Stimulated activated CD8-positive, alpha-beta memory T cell treated with anti-CD3 and anti-CD28 coated beads, Interleukin-2, amount 100 ng/mL, for 48 hours (primary cell): ENCODE measurements around the gene CDH13.

ENCODE experiments used
- DNase-seq, 2 donors: peaks; one replicate each; pipeline ENCODE4 v3.0.0-alpha.2; 2020; ENCODE audit warnings: low read depth in 2 of 2

CDH13 gene

DNA sequence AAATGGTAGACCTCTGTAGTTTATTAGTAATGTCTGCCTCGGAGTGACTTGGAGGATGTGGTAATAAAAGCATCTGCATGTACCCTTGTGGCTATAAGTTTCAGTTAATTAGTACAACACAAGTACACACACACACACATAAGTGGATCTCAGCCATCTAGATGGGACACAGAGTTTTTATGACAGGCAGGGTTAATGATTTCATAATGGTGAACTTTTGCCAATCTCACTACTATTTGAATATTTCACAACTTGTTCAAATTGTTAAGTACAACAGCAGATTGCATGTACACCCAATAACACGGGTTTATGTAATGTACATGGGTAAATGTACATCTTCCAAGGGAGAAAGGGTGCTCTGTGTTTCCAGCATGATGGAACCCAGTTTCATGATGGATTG, 669.7 kb downstream of the CDH13 start:
- no peak for DNase-seq

DNA sequence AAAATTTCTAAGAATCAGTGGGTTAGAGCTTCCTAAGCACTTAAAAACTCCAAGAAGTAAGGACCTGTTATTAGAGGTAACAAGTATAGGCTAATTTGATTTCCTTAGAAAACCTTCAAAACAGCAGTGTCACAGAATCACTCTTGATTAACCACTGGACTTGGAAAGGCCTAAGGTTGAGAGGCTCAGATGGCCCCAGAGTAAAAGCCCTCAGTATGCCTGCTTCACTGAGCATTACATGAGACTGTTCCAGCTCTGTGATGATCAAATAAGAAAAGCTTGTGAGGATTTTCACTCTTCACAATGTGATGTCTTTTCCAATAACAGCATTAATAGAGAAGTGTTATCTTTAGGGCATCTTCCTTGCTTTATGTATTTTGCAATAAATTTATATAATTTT, 671.8 kb downstream of the CDH13 start:
- no peak for DNase-seq

DNA sequence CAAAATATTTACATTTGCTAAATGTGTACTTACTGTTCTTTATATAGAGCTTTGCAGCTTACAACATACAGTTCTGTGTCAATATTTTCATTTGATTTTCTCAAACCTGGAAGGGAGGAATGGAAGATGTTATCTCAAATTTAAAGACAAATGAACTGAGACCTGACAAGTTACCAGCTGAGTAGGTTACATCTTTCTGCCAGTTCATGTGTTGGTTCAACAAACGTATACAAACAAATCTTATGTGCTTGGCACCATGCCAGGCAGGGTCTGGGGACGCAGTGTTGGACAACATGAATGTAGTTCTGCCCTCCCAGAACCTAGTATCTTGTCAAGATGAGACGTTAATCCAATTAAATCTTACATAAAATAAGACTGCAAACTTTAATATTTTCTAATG, 673.6 kb downstream of the CDH13 start:
- DNase-seq: no peak

DNA sequence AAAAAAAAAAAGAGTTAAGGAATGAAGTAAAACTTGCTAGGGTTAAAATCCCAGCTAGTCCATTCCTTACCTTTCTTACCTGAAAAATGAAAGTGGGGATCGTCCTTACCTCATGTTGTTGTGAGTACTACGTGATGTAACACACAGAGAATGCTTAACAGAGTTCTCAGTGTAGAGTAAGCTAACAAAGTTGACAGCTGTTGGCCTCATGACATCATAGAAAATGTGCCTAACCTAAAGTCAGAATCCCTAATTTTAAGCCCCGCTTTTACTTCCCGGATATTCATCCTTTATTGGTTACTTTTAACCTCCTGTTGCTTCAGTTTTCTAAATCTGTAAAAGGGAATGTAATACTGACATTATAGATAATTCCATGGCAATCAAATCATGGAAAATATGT, 675.2 kb downstream of the CDH13 start:
- DNase-seq: no peak

DNA sequence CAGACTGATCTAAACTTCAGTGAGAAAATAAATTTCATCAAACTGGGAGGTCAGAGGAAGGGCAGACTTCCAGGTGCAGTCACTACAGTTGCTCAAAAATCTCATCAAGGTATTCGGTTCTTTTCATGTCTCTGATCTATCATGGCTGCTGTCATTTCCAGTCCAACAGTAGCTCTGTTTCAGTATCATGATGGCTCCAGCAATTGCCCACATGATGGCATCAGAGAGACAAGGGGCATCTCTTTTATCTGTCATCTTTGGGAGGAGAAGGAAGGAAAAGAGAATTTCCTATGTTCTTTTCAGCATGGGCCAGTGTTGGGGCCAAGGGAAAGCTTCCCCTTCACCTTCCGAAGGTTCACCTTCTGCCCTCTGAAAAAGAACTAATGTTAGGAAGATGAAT, 676.1 kb downstream of the CDH13 start:
- DNase-seq: no peak

DNA sequence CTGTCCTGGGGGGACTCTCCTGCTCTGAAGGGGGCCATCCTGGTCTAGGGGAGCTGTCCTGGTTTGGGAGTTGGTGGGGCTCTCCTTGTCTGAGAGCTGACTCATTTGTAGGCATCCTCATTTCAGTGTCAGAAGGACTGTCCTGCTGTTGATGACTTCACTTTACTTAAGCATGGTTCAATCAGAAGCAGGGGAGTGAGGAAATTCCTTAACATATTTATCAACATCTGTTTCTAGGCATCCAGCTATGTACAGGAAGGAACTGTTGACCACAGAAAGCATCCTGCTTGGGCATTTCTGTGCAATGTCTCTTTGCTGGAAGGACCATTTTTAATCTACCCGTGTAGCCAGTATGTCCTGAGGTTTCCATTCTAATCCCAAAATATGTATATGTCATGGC, 678.3 kb downstream of the CDH13 start:
- DNase-seq: no peak

DNA sequence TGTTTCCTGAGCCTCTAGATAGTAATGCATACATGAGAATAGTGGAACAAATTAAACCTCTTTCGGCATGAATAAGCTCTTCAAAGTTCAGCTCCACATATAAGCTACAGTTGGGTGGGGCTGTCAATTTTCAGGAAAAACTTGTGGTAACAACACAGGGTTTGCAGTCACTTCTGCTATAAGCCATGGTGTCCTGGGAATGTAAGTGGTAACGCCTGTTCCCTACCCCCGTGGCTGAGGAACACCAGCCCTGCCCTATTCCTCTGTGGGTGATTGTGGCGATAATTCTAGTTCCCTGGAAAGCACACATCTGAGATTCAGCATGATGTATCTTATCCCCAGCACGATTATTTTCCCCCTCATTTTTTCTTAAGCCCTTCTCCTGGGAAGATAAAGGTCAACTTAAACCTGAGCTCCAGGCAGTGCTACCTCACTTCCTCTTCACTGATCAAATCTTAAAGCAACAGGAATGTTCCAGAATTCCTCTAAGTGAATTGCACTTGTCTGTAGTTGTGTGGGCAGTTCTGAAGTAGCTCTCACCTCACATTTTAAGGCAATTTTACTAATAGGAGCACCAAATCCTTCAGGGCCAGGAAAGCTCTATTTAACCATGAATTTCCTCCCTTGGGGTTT, 680.3 kb downstream of the CDH13 start:
- no peak for DNase-seq

DNA sequence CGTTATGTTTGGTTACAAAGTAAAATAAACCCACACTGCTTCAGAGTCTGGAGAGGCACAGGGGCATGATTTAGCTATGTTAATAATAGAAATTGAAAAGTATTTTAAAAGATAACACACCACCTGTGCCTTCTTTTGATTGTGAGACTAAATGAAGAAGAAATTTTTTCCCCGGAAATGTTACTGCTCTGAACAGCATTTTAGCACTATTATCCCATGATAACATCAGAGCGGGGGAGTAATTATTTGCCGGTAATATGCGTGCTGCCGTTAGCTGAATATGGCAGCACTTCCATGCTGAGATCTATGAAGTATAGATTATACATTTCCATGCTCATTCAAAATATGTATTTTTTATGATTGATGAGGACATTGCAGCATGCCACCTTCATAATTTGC, 680.8 kb downstream of the CDH13 start:
- DNase-seq: no peak

DNA sequence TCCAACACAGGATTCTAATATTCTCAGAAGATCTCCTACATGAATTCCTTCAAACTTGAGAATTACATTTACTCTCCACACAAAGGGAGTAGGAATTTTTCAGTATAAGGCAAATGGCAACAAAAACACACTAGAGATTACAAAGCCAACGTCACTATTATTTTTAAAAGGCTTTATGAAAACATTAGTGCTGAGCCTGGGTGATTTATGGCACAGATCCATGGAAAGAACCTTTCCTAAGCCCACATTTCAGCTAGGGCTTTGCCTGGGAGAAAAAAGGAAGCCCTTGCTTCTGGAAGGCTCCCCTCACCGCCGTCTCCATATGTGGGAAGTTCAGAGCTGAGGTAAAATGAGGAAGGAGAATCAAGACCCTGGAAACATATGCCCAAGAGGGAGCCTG, 681.6 kb downstream of the CDH13 start:
- no peak for DNase-seq

DNA sequence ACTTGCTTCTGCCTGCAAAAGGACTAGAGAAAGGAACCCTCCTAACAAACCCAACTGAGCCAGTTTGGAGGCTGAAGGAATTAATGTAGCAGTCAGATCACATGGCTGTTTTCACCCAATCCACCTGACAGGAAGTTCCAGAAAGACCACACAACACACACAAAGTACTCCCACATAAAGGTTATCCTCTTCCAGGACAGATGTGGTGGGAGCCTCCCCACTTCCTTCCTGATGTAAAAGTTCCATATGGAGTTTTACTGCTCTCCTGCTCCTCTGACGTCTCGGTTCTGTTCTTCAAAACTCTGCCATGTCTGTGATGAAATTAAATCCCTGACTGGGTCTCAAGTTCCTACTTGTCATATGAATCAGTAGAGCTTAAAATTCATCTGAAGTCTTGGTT, 684.0 kb downstream of the CDH13 start:
- no peak for DNase-seq

DNA sequence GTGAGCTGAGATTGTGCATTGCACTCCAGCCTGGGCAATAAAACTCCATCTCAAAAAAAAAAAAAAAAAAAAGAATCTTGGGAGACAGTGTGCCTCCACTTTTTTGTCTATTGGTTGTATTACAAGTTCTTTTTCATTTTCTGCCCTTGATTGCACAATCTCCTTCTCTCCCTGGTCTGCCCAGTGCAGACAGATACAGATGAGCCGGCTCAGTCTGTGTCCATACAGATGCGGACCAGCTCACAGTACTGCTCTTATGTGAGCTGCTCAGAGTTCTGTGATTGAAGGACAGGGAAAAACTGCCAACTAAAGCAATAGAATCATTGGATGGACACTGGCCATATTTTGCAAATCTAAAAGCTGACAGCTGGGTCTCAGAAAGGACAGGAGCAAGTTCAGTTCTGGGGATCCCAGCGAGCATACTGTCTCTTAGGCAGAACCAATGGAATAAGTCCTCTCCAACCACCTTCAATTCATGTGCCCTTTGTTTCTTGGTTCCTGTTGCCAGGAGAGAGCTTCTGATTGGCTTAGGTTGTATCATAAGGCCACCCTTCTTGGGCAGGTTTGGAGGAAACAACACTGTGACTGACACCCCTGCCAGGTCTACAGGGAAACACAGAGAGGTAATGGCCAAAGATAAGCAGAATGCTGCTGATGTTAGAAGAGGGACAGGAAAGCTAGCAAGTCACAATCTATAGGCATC, 685.4 kb downstream of the CDH13 start:
- DNase-seq: no peak

DNA sequence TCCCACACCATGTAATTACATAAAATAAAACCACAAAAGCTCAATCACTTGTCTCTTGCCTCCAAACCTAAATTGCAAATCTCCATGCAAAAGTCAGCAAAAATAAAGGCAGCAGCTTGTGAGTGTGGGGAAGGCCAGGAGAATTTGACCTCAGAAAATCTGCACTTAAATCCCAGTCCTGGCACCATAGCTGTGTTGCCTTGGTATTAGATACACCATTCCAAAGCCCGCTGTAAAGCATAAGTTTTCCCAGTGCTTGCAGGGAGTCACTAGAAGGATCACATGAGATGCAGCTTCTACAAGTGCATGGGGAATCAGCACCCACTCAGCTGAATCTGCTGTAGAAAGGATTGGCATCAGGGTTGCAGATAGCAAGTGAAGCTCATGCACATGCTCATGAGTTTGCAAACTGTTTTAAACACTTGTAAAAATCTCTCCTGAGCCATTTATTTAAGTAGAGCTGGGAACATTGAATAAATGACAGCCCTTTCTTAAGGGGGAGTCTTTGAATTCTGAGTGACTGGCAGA, 686.0 kb downstream of the CDH13 start:
- DNase-seq: no peak

DNA sequence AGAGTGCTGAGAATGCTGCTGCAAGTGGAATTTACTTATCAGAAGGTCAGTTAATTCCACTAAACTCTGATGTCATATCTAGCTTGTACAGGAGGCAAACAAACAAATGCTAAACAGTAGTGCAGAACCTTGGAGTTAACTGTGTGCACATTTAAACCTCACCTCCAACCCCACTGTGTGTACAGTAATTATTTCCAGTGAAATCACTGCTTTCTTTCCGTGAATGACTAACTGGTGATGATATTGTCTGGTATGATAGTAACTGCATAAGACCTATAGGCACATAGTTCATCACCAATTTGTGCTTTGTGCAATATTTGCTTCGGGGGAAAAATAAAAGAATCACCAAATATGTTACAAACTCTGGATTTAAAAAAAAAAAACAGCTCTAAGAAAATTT, 688.5 kb downstream of the CDH13 start:
- no peak for DNase-seq

DNA sequence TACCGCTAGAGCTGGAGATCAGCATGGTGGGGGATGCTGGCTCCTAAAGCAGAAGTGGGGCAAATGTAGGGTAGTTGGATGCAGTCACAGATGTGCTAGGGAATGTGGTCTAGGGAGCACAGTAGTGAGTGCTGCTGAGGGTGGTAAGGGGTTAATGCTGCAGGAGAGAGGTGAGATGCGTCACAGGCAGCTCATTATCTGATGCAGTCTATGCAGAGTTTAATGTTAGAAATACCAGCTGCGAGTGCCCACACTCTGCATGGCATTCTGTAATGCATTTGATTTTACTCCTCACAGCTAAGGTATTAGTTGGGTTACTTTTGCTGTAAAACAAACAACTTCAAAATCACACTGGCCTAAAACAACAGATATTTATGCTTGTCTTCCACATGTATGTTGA, 689.7 kb downstream of the CDH13 start:
- no peak for DNase-seq

DNA sequence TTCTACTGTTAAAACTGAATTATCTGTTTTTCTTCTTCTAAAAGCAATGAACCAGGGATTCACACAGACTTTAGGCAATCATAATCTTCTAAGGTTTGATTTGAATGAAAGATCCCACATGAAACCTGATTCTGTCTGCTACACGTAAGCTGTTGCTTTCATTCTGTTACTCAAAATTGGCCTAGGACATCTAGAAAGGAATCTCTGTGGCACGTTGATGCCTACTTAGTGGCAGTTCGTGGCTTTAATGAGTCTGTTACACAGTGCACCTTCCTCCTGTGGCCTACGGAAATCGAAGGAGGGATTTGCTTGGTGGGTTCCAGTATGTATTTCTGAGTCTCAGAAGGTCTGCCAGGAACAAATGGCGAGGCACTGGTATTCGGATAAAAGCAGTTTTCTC, 691.6 kb downstream of the CDH13 start:
- no peak for DNase-seq

DNA sequence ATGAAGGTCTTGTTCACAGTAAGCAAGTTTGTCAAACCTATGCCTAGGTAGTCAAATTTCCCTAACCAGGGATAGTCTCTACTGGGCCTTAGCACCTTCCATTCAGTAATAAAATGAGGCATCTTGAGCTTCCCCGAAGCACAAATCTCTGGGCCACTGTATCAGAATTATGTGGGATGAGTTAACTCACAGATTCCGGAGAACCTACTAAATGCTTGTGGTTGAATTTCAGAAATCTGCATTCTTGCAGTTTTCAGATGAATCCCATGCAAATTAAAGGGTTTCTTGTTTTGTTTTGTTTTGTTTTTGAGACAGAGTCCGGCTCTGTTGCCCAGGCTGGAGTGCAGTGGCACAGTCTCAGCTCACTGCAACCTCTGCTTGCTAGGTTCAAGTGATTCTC, 702.2 kb downstream of the CDH13 start:
- no peak for DNase-seq

DNA sequence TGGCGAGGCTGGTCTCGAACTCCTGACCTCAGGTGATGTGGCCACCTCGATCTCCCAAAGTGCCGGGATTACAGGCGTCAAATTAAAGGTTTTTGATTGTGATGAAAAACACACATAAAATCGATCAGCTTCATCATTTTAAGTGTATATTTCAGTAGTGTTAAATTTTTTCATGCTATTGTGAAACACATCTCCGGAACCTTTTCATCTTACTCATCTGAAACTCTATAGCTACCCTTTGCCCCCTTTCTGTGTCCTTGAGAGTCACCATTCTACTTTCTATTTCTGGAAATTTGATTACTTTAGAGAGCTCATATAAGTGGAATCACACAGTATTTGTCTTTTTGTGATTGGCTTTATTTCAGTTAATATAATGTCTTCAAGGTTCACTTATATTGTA, 702.7 kb downstream of the CDH13 start:
- no peak for DNase-seq

DNA sequence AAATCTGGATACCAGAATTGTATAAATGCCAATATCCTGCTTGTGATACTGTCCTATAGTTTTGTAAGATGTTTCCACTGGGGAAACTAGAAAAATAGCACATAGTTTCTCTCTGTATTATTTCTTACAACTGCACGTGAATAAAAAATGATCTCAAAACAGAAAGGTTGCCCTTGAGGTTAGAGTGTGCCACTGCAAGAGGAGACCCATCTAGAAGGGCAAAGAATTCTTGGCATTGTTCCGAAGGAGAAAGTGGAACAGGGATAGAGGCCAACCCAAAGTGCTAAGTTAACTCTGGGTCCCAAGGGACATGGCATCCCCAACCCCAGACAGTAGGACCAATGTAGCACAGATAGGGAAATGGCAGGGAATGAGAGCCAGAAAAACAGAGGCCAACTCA, 703.5 kb downstream of the CDH13 start:
- DNase-seq: no peak

DNA sequence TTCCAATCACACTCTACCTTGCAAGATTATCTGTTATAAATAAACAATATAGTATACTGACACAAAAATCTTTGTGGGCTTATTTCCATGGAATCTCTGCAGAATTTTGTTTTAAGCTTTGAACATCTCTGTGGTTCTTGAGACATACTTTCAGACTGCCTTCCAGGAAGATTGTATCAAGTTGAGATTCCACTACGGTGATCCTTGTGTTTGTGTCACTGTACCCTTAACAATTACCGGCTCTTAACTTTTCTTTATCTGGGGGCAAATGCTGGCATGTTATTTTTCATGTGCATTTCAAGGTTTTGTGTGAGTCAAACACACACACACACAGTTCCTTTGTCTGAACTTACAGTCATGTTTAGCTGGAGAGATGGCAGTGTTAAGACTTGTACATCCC, 708.3 kb downstream of the CDH13 start:
- no peak for DNase-seq

DNA sequence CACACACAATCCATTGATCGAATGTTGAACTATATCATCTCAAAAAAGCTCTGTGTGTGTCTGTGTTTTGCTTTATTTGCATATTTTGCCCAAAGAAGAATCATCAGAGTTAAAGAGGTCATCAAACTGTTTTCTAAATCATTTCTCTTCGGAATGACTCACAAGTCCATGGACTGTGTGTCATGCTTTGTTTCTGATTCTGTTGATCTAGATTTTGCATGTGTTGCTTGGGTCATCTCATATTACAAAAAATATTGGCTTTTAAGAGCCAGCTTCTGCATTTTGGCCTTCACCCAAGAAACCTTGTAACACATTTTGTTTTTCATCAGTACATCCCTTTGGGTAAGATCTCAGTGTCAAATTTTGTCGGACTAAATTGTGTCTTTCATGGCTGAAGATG, 709.8 kb downstream of the CDH13 start:
- no peak for DNase-seq

DNA sequence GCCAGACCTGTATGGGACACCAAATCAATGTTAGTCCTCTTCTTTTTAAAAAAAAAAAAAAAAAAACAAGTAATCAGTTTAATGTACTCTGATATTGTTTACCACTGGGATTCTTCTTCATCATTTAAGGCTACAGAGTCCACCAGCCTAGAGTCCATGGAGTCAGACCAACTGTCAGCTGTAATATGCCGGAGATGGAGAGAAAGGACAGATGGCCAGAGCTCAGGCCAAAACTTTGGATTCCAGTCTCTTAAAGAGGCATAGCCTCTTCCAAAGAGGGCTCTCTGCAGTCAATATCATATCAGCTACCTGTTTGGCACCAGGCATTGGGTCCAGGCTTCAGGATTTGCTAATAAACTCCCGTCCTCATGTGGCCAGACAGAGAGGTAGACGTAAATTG, 711.4 kb downstream of the CDH13 start:
- DNase-seq: no peak

DNA sequence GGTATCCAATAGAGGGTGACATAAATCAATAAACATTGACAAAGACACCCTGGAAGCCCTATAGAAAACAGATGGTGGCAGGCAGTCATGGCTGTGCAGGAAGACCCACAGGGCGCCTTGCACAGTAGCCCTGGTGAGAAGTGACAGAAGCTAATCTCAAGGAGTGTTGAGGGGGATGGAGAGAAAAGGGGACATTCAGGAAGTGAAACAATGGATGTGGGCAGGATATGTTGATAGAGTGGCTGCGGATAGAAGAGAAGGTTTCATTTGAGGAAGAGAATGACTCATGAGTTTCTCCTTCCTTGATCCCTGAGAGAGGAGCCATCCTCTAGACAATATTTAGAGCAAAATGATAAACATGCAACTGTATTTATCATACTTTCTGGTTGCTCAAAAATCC, 712.2 kb downstream of the CDH13 start:
- no peak for DNase-seq

DNA sequence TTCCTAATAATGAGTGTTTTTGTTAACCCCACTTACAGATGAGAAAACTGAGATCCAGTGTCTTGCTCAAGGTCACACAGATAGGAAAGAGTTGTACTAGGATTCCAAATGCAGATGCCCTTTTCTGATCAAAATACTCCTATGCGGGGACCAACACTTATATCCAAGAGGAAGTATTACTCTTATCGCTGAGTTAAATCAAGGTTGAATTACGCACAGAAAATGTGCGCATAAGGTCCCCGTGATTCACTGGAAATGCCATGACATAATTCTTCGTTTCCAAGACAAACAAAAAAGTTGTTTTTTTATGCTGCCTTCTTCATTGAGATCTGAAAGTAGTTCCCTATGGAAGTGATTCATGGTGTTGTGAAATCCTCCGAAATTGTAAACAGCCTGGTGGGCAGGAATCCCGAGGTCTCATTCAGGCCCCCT, 717.2 kb downstream of the CDH13 start:
- DNase-seq: no peak
